LNCaP clone FGC (cell line): Measurements from ENCODE around the gene CCDC117.

Experiments used
- DNase-seq: peaks from one replicate; pipeline ENCODE4 v3.0.0-alpha.2; 2011; ENCODE audit warnings: low read depth
- H3K4me3 ChIP-seq: 2 replicates; pipeline ENCODE4 v1.5.1; 2011; ENCODE audit warnings: mild to moderate bottlenecking, low read depth, low read length, control low read depth
- CTCF ChIP-seq: IDR thresholded peaks from 2 replicates; pipeline ENCODE4 v1.5.1; 2012; ENCODE audit warnings: mild to moderate bottlenecking; ENCODE audit not compliant: control insufficient read depth, insufficient read depth; ENCODE audit errors: extremely low read depth

The CCDC117 gene

GRCh38 chr22:28835630-28836189 lies 63.2 kb downstream of the CCDC117 start:
- TF ChIP-seq CTCF: no peak
- no peak overlapping the region for H3K4me3 ChIP-seq
- no peak for DNase-seq

GRCh38 chr22:28837640-28838039 lies 65.1 kb downstream of the CCDC117 start:
- no peak overlapping the region for H3K4me3 ChIP-seq
- no peak for DNase-seq
- TF ChIP-seq CTCF: no peak
